NOMO-1 (cell line): ENCODE data around the gene OTUB2.

Experiments used
- DNase-seq, 2 experiments: peaks; one replicate each; lab custom pipeline; 2025; ENCODE audit not compliant: unreplicated experiment in 2 of 2; lab: John Stamatoyannopoulos, UW

The OTUB2 gene

DNA sequence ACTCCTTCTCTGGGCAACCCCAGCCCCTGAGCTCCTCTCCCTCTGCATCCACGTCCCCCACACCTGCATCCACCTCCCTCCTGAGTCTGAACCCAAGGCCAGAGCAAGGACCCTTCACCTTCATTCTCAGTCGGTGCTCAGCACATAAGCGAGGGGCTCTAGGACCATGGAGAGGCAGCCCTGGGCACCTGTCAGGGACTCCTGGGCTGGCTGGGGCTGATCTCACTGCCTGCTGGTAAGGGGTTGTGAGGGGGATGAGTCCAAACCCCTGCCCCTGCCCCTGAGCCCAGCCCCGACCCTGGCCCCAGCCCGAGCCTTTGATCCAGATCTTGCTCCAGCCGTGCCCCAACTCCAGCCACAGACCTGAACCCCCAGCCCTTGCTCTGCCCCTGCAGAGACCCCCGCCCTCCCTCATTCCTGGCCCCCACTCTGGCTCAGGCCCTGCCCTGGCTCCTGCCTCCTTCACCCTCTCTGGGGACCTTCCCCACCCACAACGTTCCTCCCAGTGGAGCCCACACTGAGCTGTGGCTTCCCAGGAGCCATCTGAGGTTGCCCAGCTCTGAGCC is 29.9 kb upstream of the OTUB2 start:
- no peak for DNase-seq

DNA sequence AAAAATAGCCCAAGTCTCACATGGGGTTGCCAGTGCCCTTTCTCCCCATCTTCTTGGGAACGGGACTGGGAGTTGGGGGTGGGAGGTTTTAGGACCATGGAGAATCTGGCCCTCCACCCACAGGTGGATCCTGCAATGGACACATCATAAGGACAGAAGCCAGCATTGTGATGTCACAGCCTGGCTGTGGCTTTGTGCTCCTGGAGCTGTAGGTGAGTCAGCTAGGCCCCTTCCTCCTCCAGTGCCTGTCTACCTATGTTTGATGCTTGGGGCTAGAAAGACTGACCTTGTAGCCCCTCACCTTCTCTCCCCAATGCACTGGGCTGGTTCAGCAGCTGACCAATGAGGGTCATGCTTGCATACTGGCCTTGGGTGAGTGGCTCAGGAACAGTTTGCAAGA is 29.1 kb upstream of the OTUB2 start, which contains the start of gene CCDC197:
Gene CCDC197 (plus strand): TSS at position 220 of the 400 bp plus-strand sequence. CDS start 831 bp downstream, outside the sequence.
- DNase-seq: no peak

DNA sequence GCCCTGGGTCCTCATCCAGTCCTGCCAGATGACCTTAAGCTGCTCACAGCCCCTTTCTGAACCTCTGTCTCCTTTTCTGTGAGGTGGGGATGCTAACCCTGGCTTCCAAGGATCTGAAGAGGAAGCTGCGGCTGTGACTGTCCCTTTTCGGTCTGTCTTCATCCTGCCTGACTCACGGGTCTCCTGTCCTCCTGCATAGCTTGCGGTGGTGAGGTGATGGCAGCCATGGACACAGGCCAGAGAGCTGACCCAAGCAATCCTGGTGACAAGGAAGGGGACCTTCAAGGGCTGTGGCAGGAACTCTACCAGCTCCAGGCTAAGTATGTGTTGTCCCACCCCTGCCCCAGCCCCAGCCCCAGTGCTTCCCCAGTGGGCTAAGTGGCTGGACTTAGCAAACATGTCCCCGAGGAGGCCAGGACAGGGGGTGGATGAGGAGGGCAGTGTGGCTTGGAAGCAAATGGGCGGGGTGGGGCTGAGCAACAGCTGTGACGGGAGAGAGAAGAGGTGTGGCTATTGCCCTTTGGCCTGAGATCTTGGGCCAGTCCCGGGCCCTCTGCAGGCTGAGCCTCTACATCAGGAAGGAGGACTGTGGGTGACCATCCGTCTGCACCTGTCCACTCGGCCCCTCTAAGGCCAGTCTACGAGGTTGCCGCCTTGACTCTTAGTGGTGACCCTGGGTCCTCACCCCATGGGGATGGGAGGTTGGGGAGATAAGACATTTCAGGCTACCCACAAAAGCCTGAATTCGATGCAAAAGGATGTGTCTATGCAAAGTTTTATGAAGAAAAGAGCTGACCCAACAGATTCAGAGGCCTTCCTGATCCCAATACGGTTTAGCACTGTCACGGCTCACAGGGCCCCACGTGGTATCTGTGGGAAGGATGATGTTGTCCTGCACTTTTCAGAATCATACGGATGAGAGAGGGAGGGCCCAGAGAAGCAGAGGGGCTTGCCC is 27.9 kb upstream of the OTUB2 start:
- no peak for DNase-seq

DNA sequence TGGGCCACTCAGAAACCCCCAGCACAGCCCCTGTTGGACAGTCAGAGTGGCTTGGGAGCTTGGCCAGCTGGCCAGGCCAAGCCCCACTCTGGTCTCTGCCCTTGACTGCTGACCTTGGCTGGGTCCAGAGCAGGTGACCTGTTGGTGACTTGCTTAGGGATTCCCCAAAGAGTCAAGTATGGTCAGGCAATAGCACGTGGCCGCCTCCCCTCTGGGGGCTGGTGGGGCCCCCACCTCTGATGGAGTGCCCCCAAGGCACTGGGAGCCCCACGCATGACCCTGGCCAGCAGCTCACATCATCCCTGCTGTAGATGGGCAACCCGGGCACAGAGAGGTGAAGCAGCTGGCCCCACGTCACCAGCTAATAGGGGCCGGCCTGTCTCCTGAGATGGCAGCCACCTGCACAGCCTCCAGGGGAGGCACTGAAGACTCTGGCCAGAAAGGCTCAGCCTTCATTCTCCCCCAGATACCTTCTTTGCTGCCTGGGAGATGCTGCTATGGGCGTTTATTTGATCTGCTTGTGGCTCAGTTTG is 27.2 kb upstream of the OTUB2 start:
- no peak for DNase-seq

DNA sequence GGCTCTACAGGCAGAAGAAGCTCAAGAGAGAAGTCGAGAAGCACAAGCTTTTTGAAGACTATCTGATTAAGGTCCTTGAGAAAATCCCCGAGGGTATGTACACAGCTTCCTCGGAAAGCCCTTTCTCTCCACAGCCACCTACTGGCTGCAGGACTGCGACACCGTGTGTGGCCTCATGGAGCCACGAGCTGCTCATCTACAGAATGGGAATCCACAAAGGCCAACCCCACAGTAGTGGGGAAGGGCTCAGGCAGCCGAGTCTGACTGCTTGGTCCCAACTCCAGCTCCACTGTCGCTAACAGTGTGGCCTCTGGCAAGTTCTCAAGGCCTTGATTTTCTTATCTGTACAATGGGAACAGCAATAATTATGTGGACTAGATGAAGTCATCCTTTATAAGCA is 26.6 kb upstream of the OTUB2 start:
- DNase-seq: no peak

DNA sequence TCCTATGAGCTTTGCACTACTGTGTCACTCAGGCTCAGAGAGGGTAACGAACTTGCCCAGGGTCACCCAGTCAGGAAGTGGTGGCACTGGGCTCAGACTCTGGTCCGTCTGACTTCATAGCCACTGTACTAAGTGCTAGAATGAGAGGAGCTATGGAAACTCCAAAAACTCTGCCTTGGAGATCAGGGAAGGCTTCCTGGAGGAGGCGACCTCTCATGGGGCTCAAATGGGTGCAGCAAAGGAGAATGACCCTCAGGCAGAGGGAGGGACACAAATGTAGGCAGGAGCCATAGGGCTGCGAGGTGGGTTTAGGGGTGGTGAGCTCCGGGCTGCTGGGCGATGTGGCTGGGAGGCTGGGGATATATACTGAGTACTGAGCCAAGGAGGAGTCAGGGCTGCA is 25.9 kb upstream of the OTUB2 start:
- DNase-seq: no peak

DNA sequence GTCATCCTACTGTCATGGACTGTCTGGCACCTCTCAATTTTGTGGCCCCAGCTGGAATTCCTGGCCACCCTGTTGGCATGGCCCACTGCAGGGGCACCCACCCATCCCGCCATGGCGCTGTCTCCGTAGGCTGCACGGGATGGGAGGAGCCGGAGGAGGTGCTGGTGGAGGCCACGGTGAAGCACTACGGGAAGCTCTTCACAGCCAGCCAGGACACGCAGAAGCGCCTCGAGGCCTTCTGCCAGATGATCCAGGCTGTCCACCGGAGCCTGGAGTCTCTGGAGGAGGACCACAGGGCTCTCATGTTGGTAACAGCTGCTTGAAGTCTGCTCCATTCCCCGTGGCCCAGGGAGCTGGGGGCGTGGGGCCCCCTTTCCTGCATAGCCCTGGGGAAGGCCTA is 25.1 kb upstream of the OTUB2 start:
- no peak for DNase-seq

DNA sequence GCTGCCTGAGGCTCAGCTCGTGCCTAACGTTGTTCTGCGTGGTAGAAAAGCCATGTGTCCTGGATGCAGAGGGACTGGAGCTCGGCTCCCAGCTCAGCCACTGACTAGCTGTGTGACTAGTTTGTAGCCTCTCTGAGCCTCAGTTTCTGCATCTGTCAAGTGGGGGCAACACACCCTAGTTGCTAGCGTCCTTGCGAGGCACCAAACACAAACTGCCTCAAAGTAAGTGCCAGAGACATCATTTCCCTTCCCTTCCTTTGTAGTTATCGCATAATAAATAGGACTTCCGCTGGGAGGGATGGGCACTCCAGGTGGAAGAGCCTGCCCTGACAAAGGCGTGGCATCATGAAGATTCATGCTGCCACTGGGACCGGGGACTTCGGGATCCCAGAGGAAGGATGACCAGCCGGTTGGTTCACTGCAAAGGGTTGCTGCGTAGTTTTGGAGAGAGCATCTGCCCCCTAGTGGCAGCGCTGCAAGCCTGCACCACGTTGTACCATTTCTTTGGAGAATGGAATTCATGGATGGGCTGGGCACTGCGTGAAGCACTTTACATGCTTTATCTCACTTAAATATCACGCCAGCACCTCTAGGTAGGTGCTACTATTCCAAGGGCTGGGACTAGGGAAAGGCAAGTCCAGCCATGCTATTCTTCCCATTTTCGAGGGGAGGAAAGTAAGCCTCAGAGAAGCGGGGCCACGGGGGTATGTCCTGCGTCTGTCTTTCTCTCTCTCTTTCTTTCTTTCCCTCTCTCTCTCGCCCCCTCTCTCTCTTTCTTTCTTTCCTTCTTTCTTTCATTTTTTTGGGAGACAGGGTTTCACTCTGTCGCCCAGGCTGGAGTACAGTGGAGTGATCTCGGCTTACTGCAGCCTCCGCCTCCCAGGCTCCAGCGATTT is 24.4 kb upstream of the OTUB2 start:
- DNase-seq: peak; percentile 11 to 70

DNA sequence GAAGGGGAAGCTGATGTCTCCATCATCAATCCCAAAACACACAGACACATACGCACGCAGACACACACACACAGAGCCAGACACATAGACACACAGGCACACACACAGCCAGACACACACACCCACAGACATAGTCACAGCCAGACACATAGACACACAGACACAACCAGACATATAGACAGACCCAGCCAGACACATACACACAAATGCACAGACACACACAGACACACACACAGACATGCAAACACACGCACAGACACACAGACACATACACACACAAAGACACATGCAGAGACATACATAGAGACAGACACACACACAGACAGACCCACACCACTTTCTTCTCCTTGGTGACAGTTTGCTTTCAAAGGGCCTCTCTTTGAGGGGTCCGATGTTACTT is 22.7 kb upstream of the OTUB2 start:
- DNase-seq: no peak

DNA sequence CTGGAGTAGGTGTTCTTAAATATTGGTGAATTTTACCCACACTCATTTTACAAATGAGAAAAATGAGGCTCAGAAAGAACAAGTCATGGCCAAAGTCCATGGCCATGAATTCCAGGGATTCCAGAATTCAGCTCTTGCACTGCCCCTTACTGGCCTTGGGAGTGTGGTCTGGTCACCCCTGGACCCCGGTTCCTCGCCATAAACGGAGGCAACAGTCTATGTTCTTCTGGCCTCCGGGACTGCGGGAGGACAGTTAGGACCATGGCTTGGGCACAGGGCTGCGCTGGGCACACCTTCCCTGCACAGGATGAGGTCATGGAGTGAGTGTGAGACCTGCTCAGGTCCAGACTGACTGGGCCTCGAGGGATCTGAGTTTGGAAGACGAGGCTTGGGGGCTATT is 22.1 kb upstream of the OTUB2 start:
- DNase-seq: no peak

DNA sequence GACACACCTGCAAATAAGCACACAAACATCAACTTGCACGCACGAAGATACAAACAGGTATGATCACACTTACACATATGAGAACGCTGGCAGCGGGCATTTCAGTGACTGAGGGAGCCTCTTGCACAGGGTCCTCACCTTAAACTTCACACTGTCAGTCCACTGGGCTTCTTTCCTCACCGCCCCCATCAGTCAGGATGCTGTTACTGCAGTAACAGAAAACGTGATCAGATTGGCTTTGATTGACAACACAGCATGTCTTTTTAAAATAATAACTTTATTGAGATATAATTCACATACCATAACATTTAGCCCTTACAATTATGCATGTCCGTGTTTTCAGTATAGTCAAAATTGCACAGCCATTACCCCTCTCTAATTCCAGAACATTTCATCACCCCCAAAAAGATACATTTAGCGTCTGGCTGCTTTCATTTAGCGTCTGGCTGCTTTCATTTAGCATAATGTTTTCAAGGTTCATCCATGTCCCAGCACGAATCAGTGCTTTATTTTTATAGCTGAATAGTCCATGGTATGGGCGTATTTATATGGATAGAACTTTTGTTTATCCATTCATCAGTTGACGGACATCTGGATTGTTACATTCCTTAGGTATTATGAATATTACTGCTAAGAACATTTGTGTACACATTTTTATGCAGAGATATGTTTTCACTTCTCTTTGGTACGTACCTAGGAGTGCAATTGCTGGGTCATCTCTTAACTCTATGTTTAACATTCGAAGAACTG is 20.6 kb upstream of the OTUB2 start:
- DNase-seq: peak in 1 of 2 experiments; percentile 24

DNA sequence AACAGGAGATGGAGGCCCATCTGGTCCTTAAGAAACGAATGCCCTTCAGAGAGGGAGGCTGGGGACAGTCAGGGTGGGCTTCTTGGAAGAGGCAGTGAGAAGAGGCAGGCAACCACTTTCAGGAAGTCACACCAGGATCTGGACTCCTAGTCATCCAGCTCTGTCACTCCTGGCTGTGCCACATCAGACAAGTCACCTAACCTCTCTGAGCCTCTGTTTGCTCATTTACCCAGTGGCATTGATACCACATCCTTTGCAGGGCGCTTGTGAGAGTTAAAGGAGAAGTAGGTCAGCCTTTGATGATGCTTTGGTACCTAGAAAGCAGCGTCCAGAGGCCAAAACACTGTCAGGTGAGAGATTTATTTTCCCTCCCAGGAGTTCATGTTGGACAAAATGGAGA is 17.9 kb upstream of the OTUB2 start:
- DNase-seq: no peak

DNA sequence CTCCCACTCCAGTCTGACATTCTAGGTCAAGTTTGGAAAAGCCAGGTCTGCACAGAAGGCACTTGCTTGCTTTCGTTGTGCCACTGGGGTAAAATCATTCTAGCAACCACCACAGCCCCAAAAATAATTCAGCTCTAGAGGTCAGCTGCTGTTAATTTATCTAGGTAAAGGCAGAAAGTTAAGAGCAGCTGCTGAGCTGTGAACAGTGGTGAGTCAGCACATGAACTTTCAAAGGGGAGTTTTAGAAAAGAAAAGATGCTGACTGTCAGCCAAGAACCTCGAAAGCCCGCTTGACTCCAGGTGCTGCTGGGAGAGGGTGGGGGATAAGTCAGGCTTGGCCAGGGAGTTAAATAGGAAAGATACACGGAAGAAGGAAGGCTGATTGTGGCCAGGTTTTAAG is 16.4 kb upstream of the OTUB2 start:
- no peak for DNase-seq

DNA sequence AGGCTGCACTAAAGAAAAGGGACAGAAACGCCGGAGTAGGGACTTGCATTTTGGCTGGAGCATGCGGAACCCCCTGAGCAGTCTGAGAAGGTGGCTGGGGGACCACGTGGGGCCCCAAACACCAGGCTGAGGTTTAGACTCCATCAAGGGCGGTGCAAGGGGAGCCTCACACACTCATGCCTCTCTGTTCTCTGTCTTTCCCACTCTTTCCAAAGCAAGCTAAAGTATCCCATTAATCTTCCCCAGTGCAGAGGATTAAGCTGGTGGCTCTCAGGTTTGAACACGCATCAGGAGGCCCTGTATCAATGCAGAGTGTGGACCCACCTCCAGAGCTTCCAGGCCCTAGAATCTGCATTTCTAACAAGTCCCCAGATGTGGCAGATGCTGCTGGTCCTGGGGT is 15.5 kb upstream of the OTUB2 start:
- no peak for DNase-seq

DNA sequence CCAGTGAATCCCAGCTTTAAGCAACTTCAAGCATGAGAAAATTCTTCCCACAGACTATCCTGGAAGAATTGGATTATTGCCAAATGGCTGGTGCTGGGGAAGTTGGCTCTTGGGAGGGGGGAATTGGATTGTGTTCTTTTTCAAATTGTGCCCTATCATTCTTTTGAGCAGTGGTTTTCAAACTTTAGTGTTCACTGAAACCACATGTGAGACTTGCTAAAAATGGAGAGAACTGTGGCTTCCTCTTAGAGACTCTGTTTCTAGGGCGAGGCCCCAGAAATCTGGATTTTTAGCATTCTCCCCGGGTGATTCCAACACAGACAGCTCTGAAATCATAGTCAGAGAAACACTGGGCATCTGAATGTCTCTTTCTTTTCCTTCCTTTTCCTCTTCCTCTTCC is 14.3 kb upstream of the OTUB2 start:
- DNase-seq: peak in 1 of 2 experiments; percentile 30

DNA sequence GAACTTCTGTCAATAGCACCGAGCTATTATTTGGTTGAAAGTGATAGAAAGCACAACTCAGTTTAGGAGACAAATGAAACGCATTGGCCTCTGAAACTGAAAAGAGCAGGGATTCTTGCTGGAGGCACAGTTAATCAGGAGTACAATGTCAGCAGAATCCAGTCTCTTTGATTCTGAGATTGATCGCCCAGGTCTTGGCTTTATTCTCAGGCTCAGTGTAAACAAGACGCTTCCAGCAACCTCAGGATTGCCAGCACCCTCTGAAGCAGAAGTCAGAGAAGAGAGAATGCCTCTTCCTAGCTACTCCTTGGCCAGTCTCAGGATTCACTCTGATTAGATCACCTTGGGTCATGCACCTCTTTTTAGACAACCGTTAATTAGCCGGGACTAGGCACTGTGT is 11.8 kb upstream of the OTUB2 start:
- DNase-seq: no peak

DNA sequence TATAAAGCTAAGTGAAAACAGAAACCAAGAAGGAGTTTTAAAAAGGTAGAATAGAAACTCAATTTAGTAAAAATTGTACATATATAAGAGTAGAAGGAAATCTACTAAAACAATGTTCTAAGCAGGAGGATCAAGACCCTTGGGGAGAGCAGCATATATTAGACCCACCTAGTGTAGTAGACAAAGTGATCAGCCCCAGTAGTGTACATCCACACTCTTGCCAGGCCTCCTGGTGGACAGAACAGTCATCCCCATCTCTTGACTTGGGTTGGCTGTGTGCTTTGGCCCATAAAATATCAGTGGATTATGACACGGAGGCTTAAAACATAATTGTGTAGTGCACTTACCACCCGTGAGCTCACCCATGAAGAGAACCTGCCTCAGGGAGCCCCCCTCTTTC is 10.9 kb upstream of the OTUB2 start:
- no peak for DNase-seq

DNA sequence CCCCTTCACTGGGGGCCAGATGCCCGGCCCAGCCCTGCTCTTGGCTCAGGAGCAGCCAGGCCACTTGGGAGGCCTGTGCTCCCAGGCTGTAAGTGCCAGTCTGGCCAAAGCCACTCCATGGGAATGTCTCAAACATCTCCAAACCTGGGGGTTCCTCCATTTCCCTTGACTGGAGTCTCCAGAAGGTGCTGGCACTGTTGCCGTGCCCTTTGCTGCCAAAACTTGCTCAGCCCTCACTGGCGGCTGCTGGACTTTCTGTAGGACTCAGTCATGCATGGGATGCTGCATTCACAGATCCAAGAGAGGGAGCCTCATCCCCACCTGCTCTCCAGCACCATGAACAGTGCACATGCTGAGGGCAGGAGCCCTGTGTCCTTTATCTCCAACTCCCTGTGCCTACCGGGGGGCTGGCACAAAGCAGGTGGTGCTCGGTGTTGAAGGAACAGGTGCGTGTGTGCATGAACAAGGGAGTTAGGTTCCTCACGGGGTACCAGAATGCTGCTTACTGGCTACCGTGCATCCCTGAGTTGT is 9.6 kb upstream of the OTUB2 start:
- DNase-seq: no peak

DNA sequence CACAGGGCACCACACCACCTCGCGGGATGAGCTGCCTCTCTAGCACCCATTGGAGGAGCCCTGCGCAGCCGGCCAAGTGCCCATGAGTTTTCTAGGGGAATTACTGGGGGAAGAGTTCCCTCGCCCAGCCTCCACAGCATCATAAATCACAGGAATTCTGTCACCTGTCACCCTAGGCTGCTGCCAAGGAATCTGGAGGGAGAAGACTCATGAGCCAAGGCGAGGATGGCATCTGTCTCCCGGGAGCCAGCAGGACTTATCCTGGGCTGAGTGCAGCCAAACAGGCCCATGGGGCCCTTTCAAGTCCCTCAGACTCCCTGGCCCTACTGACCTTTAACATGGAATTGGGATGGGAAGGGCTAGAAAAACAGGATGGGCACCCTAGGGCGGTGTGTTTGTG is 7.8 kb upstream of the OTUB2 start:
- DNase-seq: no peak

DNA sequence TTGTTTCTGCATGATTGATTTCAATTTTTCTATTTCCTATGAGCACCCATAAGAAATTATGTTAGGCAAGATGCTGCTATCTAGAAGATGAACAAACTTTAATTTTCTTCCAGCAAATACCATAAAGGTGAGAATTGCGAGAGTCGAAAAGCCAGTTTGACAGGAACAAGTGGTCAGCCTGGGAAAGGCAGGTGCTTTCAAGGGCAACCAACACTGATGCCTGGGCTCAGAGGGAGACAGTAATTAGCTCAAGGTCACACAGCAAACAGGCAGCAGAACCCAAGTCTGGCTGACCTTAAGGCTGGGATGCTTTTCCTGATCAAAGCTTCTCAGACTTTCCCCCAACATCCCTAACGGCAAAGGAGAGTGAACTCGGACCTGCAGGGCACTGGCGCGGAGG is 6.8 kb upstream of the OTUB2 start:
- no peak for DNase-seq
